ENCODE measurements around the gene TRPM8. TPM values are rescaled to one million over a fixed set of nuclear protein-coding genes. Genes with fewer than 3 reads are reported as not detected.
"Not testable (repeated sequence)": the region's sequence is repeated elsewhere in the genome, so short reads cannot be mapped to it uniquely, and the experiment has no call there.

The TRPM8 gene
- total RNA-seq, 1 experiment from 2014 or later, result 0.31 TPM

DNA sequence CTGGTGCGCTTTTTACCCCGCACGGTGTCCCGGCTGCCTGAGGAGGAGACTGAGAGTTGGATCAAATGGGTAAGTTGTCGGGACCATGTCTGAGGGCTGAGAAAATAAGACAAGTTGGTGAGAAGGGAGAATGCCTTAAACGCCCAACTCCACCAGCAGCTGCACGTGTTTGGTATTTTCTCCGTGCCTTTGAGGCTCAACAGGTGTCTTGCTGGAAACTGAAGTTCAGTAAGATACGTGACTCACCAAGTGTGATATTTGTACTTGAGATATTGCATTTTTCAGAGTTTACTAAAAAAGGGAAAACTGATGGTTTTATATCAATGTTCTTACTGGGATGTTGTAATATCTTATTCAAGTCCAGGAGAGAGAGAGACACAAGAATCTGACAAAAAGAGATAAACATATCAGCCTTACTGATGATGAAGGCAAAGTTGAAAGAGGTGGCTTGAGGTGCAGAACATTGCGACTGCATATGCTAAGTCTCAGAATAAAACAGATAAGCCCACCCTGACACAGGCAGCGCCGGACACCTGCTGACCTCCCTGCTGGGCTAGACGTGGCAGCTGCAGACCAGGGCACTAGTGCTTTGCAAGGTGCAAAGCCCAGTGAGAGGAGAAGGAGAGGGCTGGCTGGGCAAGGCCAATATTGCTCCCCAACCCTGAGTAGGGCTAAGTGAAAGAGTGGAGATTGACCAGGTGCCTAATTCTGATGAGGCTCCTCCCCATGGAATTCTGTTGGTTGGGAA lies 33.1 kb downstream of the TRPM8 start:
- H3K4me3 ChIP-seq (ENCODE audit: insufficient read depth, low read depth, low read length), result no peak overlapping the region
- DNase-seq, result no peak

GRCh38 chr2:233952335-233952734 lies 35.2 kb downstream of the TRPM8 start:
- Histone ChIP-seq H3K4me3 (ENCODE audit: insufficient read depth, low read depth, low read length) (no peak overlapping the region), H3K27me3 (ENCODE audit: control insufficient read depth, insufficient read depth, low read length) (no peaks in the 10 kb centered on the region), H3K36me3 (replicated peaks; ENCODE audit: control insufficient read depth, insufficient read depth, low read length) (no peaks in the 10 kb centered on the region)
- DNase-seq, result no peak

More for the DNA sequence above, 33.1 kb downstream of the TRPM8 start:
- no peaks in the 10 kb centered on the region for H3K27me3 ChIP-seq (ENCODE audit: control insufficient read depth, insufficient read depth, low read length)
- H3K36me3 ChIP-seq (replicated peaks; ENCODE audit: control insufficient read depth, insufficient read depth, low read length), result no peaks in the 10 kb centered on the region

GRCh38 chr2:233953087-233953801 lies 36.1 kb downstream of the TRPM8 start:
- Histone ChIP-seq H3K36me3 (replicated peaks; ENCODE audit: control insufficient read depth, insufficient read depth, low read length) (no peaks in the 10 kb centered on the region), H3K4me3 (ENCODE audit: insufficient read depth, low read depth, low read length) (no peak overlapping the region), H3K27me3 (ENCODE audit: control insufficient read depth, insufficient read depth, low read length) (no peaks in the 10 kb centered on the region)
- no peak for DNase-seq

DNA sequence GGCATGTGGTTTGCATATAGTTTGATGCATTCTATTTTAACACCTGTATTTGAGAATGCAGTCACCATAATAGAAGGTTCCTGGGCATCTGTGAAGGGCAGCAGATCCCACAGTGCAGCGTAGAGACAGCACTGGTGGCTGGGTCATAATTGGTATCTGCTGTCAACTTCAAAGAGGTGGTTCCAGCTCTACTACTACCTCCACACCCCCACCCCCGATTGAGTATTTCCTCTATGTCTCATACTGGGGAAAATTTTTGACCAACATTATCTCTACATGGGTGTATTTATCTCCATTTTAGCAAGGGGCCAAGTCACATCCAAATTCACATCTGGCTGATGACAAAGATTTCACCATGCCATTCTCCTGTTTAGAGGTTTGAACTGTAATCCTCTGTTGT lies 43.0 kb downstream of the TRPM8 start:
- DNase-seq, result no peak
- Histone ChIP-seq H3K4me3 (ENCODE audit: insufficient read depth, low read depth, low read length) (no peak overlapping the region), H3K27me3 (ENCODE audit: control insufficient read depth, insufficient read depth, low read length) (no peaks in the 10 kb centered on the region)

GRCh38 chr2:233961905-233962304 lies 44.7 kb downstream of the TRPM8 start:
- Histone ChIP-seq H3K4me3 (ENCODE audit: insufficient read depth, low read depth, low read length) (no peak overlapping the region), H3K27me3 (ENCODE audit: control insufficient read depth, insufficient read depth, low read length) (no peaks in the 10 kb centered on the region), H3K36me3 (replicated peaks; ENCODE audit: control insufficient read depth, insufficient read depth, low read length) (no peaks in the 10 kb centered on the region)
- no peak for DNase-seq

More for the DNA sequence above, 43.0 kb downstream of the TRPM8 start:
- no peaks in the 10 kb centered on the region for H3K36me3 ChIP-seq (replicated peaks; ENCODE audit: control insufficient read depth, insufficient read depth, low read length)

- Histone ChIP-seq H3K27me3 (ENCODE audit: control insufficient read depth, insufficient read depth, low read length) (no peaks in the 10 kb centered on the region), H3K4me3 (ENCODE audit: insufficient read depth, low read depth, low read length) (no peak overlapping the region), H3K36me3 (replicated peaks; ENCODE audit: control insufficient read depth, insufficient read depth, low read length) (no peaks in the 10 kb centered on the region)
- no peak for DNase-seq
Observed at GRCh38 chr2:233964581-233964980, 47.4 kb downstream of the TRPM8 start.

DNA sequence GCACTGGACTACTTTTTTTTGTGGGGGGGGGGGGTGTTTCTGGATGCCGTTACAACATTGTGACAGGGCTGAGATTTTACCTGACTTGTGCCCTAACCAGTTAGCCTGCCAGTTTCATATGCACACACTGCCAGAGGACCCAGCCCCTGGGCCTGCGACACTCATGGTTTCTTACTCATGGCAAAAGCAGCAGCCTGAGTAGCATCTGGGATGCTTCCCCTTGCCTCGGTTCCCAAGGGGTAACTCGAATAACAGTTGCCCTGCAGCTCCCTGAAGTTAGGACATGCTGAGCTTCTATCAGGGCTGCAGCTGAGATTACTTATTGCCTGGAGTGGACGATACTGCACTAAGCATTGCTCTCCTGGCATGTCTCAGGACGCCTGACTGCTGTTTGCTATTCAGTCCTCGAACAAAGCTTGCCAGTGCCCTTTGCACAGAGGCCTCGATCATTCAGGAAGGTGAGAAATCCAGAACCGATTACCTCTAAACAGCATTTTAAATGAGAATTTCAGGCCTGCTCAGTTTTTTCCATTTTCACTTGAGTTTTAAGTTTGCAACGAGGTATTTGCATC lies 47.9 kb downstream of the TRPM8 start:
- Histone ChIP-seq H3K4me3 (ENCODE audit: insufficient read depth, low read depth, low read length) (no peak overlapping the region), H3K27me3 (ENCODE audit: control insufficient read depth, insufficient read depth, low read length) (no peaks in the 10 kb centered on the region), H3K36me3 (replicated peaks; ENCODE audit: control insufficient read depth, insufficient read depth, low read length) (no peaks in the 10 kb centered on the region)
- DNase-seq, result no peak

DNA sequence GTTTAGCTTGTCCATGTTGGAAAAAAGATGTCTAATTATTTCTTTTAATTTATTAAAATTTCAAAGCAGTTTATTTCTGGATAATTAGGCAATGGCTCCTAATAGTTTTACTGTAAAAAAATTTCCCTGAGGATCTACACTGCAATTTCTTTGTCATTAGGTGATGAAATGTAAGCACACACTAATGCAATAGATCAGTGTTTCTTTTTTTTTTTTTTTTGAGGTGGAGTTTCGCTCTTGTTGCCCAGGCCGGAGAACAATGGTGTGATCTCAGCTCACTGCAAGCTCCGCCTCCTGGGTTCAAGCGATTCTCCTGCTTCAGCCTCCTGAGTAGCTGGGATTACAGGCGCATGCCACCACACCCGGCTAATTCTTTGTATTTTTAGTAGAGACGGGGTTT lies 48.5 kb downstream of the TRPM8 start:
- not testable (repeated sequence) for H3K36me3 ChIP-seq (replicated peaks; ENCODE audit: control insufficient read depth, insufficient read depth, low read length); DNase-seq; H3K4me3 ChIP-seq (ENCODE audit: insufficient read depth, low read depth, low read length); H3K27me3 ChIP-seq (ENCODE audit: control insufficient read depth, insufficient read depth, low read length)

DNA sequence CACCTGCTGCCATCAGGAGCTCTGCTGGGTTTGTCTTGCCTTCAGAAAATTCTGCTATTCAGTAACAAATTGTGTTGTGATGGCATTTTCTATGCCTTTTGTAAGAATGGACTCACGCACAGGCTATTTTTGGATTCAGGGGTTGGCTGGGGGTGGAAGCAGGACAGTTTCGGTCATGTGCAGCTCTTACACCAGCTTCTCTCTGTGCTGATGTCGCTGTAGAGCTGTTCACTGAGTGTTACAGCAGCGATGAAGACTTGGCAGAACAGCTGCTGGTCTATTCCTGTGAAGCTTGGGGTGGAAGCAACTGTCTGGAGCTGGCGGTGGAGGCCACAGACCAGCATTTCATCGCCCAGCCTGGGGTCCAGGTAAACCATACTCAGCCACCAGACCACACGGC lies 49.2 kb downstream of the TRPM8 start:
- Histone ChIP-seq H3K36me3 (replicated peaks; ENCODE audit: control insufficient read depth, insufficient read depth, low read length) (no peaks in the 10 kb centered on the region), H3K4me3 (ENCODE audit: insufficient read depth, low read depth, low read length) (no peak overlapping the region), H3K27me3 (ENCODE audit: control insufficient read depth, insufficient read depth, low read length) (no peaks in the 10 kb centered on the region)
- no peak for DNase-seq

DNA sequence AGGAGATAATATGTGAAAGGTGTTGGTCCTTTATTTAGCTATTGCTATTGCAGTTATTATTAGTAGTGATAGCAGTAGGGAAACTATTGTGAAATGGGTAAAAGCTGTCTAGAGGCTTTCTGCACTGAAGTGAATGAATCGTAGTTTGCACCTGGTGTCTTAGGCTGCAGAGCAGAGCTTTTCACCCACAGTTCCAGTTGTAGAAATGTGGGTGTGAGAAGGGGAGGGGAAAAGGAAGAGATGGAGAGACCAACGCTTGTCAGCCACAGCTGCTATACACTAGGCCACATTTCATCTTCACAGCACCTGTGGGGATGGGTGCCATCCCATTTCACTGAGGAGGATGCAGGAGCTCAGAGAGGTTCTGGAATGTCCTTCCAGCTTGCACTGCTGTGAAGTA lies 50.0 kb downstream of the TRPM8 start:
- Histone ChIP-seq H3K4me3 (ENCODE audit: insufficient read depth, low read depth, low read length) (no peak overlapping the region), H3K36me3 (replicated peaks; ENCODE audit: control insufficient read depth, insufficient read depth, low read length) (no peaks in the 10 kb centered on the region), H3K27me3 (ENCODE audit: control insufficient read depth, insufficient read depth, low read length) (no peaks in the 10 kb centered on the region)
- no peak for DNase-seq

GRCh38 chr2:233968556-233968955 lies 51.4 kb downstream of the TRPM8 start:
- H3K27me3 ChIP-seq (ENCODE audit: control insufficient read depth, insufficient read depth, low read length), result no peaks in the 10 kb centered on the region
- DNase-seq, result no peak
- no peak overlapping the region for H3K4me3 ChIP-seq (ENCODE audit: insufficient read depth, low read depth, low read length)
- H3K36me3 ChIP-seq (replicated peaks; ENCODE audit: control insufficient read depth, insufficient read depth, low read length), result no peaks in the 10 kb centered on the region

- not testable (repeated sequence) for H3K27me3 ChIP-seq (ENCODE audit: control insufficient read depth, insufficient read depth, low read length); DNase-seq; H3K4me3 ChIP-seq (ENCODE audit: insufficient read depth, low read depth, low read length); H3K36me3 ChIP-seq (replicated peaks; ENCODE audit: control insufficient read depth, insufficient read depth, low read length)
Observed at GRCh38 chr2:233972460-233972859, 55.3 kb downstream of the TRPM8 start.

DNA sequence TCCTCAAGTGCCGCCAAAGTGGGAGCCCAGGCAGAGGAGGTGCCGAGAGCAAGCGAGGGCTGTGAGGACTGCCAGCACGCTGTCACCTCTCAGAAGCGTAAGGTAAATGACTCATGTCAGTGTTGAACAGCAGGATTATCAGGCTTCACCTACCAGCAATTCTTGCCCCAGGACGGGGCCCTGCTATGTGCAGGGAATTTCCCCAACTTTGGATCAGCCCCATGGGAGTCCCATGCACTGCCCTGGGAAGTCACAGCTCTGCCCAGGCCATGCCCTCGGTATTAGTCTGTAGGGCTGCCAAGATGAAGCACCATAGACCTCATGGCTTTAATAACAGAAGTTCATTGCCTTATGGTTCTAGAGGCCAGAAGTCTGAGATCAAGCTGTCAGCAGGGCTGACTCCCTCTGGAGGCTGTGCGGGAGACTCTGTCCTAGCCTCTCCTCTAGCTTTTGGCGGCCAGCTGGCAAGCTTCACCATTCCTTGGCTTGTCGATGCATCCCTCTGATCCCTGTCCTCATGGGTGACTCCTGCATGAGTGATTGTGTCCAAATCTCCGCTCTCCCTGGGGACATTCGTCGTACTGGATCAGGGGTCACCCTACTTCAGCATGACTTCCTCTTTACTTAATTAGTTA lies 55.9 kb downstream of the TRPM8 start:
- no peaks in the 10 kb centered on the region for H3K36me3 ChIP-seq (replicated peaks; ENCODE audit: control insufficient read depth, insufficient read depth, low read length)
- no peak for DNase-seq
- H3K4me3 ChIP-seq (ENCODE audit: insufficient read depth, low read depth, low read length), result no peak overlapping the region
- no peaks in the 10 kb centered on the region for H3K27me3 ChIP-seq (ENCODE audit: control insufficient read depth, insufficient read depth, low read length)

DNA sequence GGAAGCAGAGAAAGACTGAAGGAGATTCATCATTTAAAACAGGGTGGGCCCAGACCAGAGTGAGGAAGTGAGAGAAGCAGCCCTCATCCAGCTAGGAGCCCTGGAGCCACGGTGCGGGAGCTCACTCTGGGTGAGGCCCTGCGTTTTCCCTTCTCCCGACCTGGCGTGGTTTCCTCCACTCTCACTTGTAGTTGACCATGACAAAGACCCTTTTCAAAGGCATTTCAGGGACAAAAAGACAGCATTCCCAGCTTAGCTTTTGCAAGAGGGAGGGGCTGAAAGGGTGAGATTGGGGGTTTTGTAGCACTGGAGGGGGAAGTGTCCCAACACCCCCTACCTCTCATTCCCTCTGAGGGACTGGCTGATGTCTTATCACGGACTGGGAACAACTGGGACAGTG lies 56.6 kb downstream of the TRPM8 start:
- peak; percentile 52 for DNase-seq
- Histone ChIP-seq H3K36me3 (replicated peaks; ENCODE audit: control insufficient read depth, insufficient read depth, low read length) (no peaks in the 10 kb centered on the region), H3K27me3 (ENCODE audit: control insufficient read depth, insufficient read depth, low read length) (no peaks in the 10 kb centered on the region), H3K4me3 (ENCODE audit: insufficient read depth, low read depth, low read length) (no peak overlapping the region)
